ENCODE data around the gene VSIG4.

DNA sequence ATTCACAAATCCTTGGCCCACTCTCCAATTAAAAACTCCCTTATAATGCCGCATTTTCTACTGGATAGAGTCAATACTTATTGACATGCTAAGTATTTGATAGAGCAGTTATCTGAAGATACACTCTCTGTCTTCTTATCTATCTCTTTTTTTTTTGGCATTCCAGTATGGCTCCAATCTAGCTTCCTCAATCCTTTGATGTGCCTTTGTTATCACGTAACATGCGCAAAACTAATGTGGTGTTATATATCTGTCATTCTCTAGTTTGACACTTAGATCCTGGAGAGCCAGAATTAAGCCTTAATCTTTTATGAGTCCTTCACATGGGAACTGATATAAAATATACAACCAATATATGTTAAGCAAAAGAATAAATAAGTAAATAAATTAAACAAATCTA, 54.7 kb downstream of the VSIG4 start:
- TF ChIP-seq NFIC (IDR thresholded peaks at IDR 0.05; ENCODE audit: borderline replicate concordance) (no peak), CTCF (IDR thresholded peaks at IDR 0.05) (no peak), YY1 (IDR thresholded peaks at IDR 0.05; ENCODE audit: low read depth) (no peak), EZH2phosphoT487 (IDR thresholded peaks at IDR 0.05; ENCODE audit: borderline replicate concordance, low read depth) (no peak), TAF1 (IDR thresholded peaks at IDR 0.05; ENCODE audit: borderline replicate concordance, low read depth, low read length) (no peak), SMC3 (IDR thresholded peaks at IDR 0.05; ENCODE audit: low read depth, low read length) (no peak), TCF12 (IDR thresholded peaks at IDR 0.05) (no peak)
- TF ChIP-seq, protein P1, sequence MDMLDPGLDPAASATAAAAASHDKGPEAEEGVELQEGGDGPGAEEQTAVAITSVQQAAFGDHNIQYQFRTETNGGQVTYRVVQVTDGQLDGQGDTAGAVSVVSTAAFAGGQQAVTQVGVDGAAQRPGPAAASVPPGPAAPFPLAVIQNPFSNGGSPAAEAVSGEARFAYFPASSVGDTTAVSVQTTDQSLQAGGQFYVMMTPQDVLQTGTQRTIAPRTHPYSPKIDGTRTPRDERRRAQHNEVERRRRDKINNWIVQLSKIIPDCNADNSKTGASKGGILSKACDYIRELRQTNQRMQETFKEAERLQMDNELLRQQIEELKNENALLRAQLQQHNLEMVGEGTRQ (IDR thresholded peaks at IDR 0.05; ENCODE audit: borderline replicate concordance, low read depth, low read length), result no peak

All from SK-N-SH (cell line).